Hepatocyte (in vitro differentiated cells): ENCODE data around the gene LRIG3.
"Not testable (repeated sequence)": the region's sequence is repeated elsewhere in the genome, so short reads cannot be mapped to it uniquely, and the experiment has no call there.

Experiments used
- CTCF ChIP-seq: fragments of 200-600 bp; sonication (generic); IDR thresholded peaks from 2 replicates; pipeline ENCODE4 v1.5.1; 2016; ENCODE audit warnings: antibody characterized with exemption, mild to moderate bottlenecking; ENCODE audit not compliant: poor library complexity
- EZH2 ChIP-seq: fragments of 200-600 bp; sonication (generic); IDR thresholded peaks from 2 replicates; pipeline ENCODE4 v1.6.1; 2016; ENCODE audit warnings: antibody characterized with exemption, mild to moderate bottlenecking, borderline replicate concordance
- EZH2phosphoT487 ChIP-seq: fragments of 200-600 bp; sonication (generic); IDR thresholded peaks from one replicate; pipeline ENCODE4 v1.6.1; 2018; ENCODE audit warnings: antibody characterized with exemption, mild to moderate bottlenecking, low read depth, moderate library complexity; ENCODE audit not compliant: unreplicated experiment, severe bottlenecking

GRCh38 chr12:58902726-58903125 lies 17.6 kb downstream of the LRIG3 start:
- TF ChIP-seq CTCF, EZH2, EZH2phosphoT487: not testable (repeated sequence)
